H4 (cell line): ENCODE results near the gene CDKN1C. TPM values are rescaled to one million over a fixed set of nuclear protein-coding genes. Genes with fewer than 3 reads are reported as not detected.
"Not testable (repeated sequence)": the region's sequence is repeated elsewhere in the genome, so short reads cannot be mapped to it uniquely, and the experiment has no call there.

Experiments used
- DNase-seq: peaks from one replicate; pipeline ENCODE4 v3.0.0-alpha.2; 2015; ENCODE audit warnings: low spot score
- total RNA-seq: library from RNA; depleted of rRNA; stranded (reverse); fragments of >200 nt; shearing (Covaris generic); gene quantifications from 2 replicates; pipeline ENCODE4 v1.2.3, GENCODE V29; 2014

CDKN1C gene
- total RNA-seq, 1 experiment from 2014 or later, result 5.1 TPM

GRCh38 chr11:2909133-2909902 lies 23.7 kb upstream of the CDKN1C start:
- DNase-seq, result no peak

- no peak for DNase-seq
These were observed 22.6 kb upstream of the CDKN1C start for GRCh38 chr11:2908130-2908529.

- not testable (repeated sequence) for DNase-seq
These were observed 19.7 kb upstream of the CDKN1C start for GRCh38 chr11:2905299-2905698.

- no peak for DNase-seq
These were observed 18.8 kb upstream of the CDKN1C start for GRCh38 chr11:2904153-2905052.

GRCh38 chr11:2903672-2904011 lies 18.1 kb upstream of the CDKN1C start:
- DNase-seq, result no peak

GRCh38 chr11:2902784-2903671 lies 17.5 kb upstream of the CDKN1C start:
- DNase-seq, result no peak

GRCh38 chr11:2901854-2902783 lies 16.5 kb upstream of the CDKN1C start:
- peak; percentile 95 for DNase-seq

- no peak for DNase-seq
These were observed 15.7 kb upstream of the CDKN1C start for GRCh38 chr11:2901196-2901796.

- DNase-seq, result no peak
These were observed 13.7 kb upstream of the CDKN1C start for GRCh38 chr11:2899080-2899783.

- DNase-seq, result peak; percentile 96
These were observed 12.9 kb upstream of the CDKN1C start for GRCh38 chr11:2898366-2899079.

GRCh38 chr11:2897048-2897447 lies 11.5 kb upstream of the CDKN1C start:
- no peak for DNase-seq

GRCh38 chr11:2896047-2896446 lies 10.5 kb upstream of the CDKN1C start:
- DNase-seq, result no peak

GRCh38 chr11:2893935-2894334 lies 8.4 kb upstream of the CDKN1C start:
- DNase-seq, result no peak

- DNase-seq, result no peak
These were observed 7.5 kb upstream of the CDKN1C start for GRCh38 chr11:2892967-2893528.

GRCh38 chr11:2892215-2892966 lies 6.8 kb upstream of the CDKN1C start:
- no peak for DNase-seq

- DNase-seq, result no peak
These were observed 6.0 kb upstream of the CDKN1C start for GRCh38 chr11:2891326-2892214.
